Measurements from ENCODE around the gene ATP2B2. TPM values are rescaled to one million over a fixed set of nuclear protein-coding genes. Genes with fewer than 3 reads are reported as not detected.

Gene ATP2B2
- total RNA-seq, 1 donor from 2014 or later = not detected

- no peak for DNase-seq (ENCODE audit: low spot score)
- Mint-ChIP-seq H3K9me3 (no peaks in the 10 kb centered on the region), H3K4me3 (ENCODE audit: low read depth) (no peak overlapping the region), H3K27ac (no peak overlapping the region), H3K4me1 (ENCODE audit: low read depth) (no peaks in the 10 kb centered on the region), H3K27me3 (ENCODE audit: low read depth) (peaks cover 9% of the 10 kb centered on the region), H3K36me3 (ENCODE audit: low read depth) (no peaks in the 10 kb centered on the region)
- intact Hi-C loops (cut with micrococcal nuclease) = no loop called here
Measured at GRCh38 chr3:10453431-10454163, 51.8 kb downstream of the ATP2B2 start.

GRCh38 chr3:10450494-10451440 lies 54.6 kb downstream of the ATP2B2 start:
- intact Hi-C loops (cut with micrococcal nuclease) = no loop called here
- Mint-ChIP-seq H3K27ac (no peak overlapping the region), H3K36me3 (ENCODE audit: low read depth) (no peaks in the 10 kb centered on the region), H3K27me3 (ENCODE audit: low read depth) (peaks cover 17% of the 10 kb centered on the region), H3K4me1 (ENCODE audit: low read depth) (no peaks in the 10 kb centered on the region), H3K4me3 (ENCODE audit: low read depth) (no peak overlapping the region), H3K9me3 (no peaks in the 10 kb centered on the region)
- DNase-seq (ENCODE audit: low spot score) = no peak

GRCh38 chr3:10449436-10449835 lies 56.0 kb downstream of the ATP2B2 start:
- no peaks in the 10 kb centered on the region for H3K9me3 Mint-ChIP-seq
- H3K27ac Mint-ChIP-seq = no peak overlapping the region
- peaks cover 18% of the 10 kb centered on the region for H3K27me3 Mint-ChIP-seq (ENCODE audit: low read depth)
- no peak for DNase-seq (ENCODE audit: low spot score)
- intact Hi-C loops (cut with micrococcal nuclease) = no loop called here
- no peak overlapping the region for H3K4me3 Mint-ChIP-seq (ENCODE audit: low read depth)
- H3K4me1 Mint-ChIP-seq (ENCODE audit: low read depth) = no peaks in the 10 kb centered on the region
- no peaks in the 10 kb centered on the region for H3K36me3 Mint-ChIP-seq (ENCODE audit: low read depth)

GRCh38 chr3:10448544-10448943 lies 56.8 kb downstream of the ATP2B2 start:
- Mint-ChIP-seq H3K4me3 (ENCODE audit: low read depth) (no peak overlapping the region), H3K36me3 (ENCODE audit: low read depth) (no peaks in the 10 kb centered on the region), H3K27me3 (ENCODE audit: low read depth) (peaks cover 20% of the 10 kb centered on the region), H3K27ac (no peak overlapping the region), H3K4me1 (ENCODE audit: low read depth) (no peaks in the 10 kb centered on the region), H3K9me3 (no peaks in the 10 kb centered on the region)
- intact Hi-C loops (cut with micrococcal nuclease) = no loop called here
- no peak for DNase-seq (ENCODE audit: low spot score)

GRCh38 chr3:10447527-10448260 lies 57.7 kb downstream of the ATP2B2 start:
- H3K4me3 Mint-ChIP-seq (ENCODE audit: low read depth) = no peak overlapping the region
- intact Hi-C loops (cut with micrococcal nuclease) = no loop called here
- no peak for DNase-seq (ENCODE audit: low spot score)
- no peaks in the 10 kb centered on the region for H3K4me1 Mint-ChIP-seq (ENCODE audit: low read depth)
- no peaks in the 10 kb centered on the region for H3K9me3 Mint-ChIP-seq
- no peak overlapping the region for H3K27ac Mint-ChIP-seq
- H3K27me3 Mint-ChIP-seq (ENCODE audit: low read depth) = peaks cover 20% of the 10 kb centered on the region
- no peaks in the 10 kb centered on the region for H3K36me3 Mint-ChIP-seq (ENCODE audit: low read depth)

GRCh38 chr3:10447110-10447509 lies 58.3 kb downstream of the ATP2B2 start:
- Mint-ChIP-seq H3K4me3 (ENCODE audit: low read depth) (no peak overlapping the region), H3K36me3 (ENCODE audit: low read depth) (no peaks in the 10 kb centered on the region), H3K27ac (no peak overlapping the region), H3K9me3 (no peaks in the 10 kb centered on the region), H3K27me3 (ENCODE audit: low read depth) (peaks cover 17% of the 10 kb centered on the region), H3K4me1 (ENCODE audit: low read depth) (no peaks in the 10 kb centered on the region)
- intact Hi-C loops (cut with micrococcal nuclease) = no loop called here
- no peak for DNase-seq (ENCODE audit: low spot score)

- Mint-ChIP-seq H3K4me1 (ENCODE audit: low read depth) (no peaks in the 10 kb centered on the region), H3K4me3 (ENCODE audit: low read depth) (no peak overlapping the region), H3K27me3 (ENCODE audit: low read depth) (peaks cover 14% of the 10 kb centered on the region), H3K9me3 (no peaks in the 10 kb centered on the region), H3K27ac (no peak overlapping the region), H3K36me3 (ENCODE audit: low read depth) (no peaks in the 10 kb centered on the region)
- intact Hi-C loops (cut with micrococcal nuclease) = no loop called here
- DNase-seq (ENCODE audit: low spot score) = no peak
Measured at GRCh38 chr3:10445561-10446175, 59.7 kb downstream of the ATP2B2 start.

- Mint-ChIP-seq H3K27ac (no peak overlapping the region), H3K4me3 (ENCODE audit: low read depth) (no peak overlapping the region), H3K36me3 (ENCODE audit: low read depth) (no peaks in the 10 kb centered on the region), H3K9me3 (no peaks in the 10 kb centered on the region), H3K27me3 (ENCODE audit: low read depth) (peaks cover 14% of the 10 kb centered on the region), H3K4me1 (ENCODE audit: low read depth) (no peaks in the 10 kb centered on the region)
- no peak for DNase-seq (ENCODE audit: low spot score)
- intact Hi-C loops (cut with micrococcal nuclease) = no loop called here
Measured at GRCh38 chr3:10444511-10444910, 60.9 kb downstream of the ATP2B2 start.

GRCh38 chr3:10444110-10444429 lies 61.3 kb downstream of the ATP2B2 start:
- peaks cover 14% of the 10 kb centered on the region for H3K27me3 Mint-ChIP-seq (ENCODE audit: low read depth)
- DNase-seq (ENCODE audit: low spot score) = no peak
- H3K9me3 Mint-ChIP-seq = no peaks in the 10 kb centered on the region
- no peak overlapping the region for H3K27ac Mint-ChIP-seq
- intact Hi-C loops (cut with micrococcal nuclease) = no loop called here
- no peaks in the 10 kb centered on the region for H3K4me1 Mint-ChIP-seq (ENCODE audit: low read depth)
- no peak overlapping the region for H3K4me3 Mint-ChIP-seq (ENCODE audit: low read depth)
- no peaks in the 10 kb centered on the region for H3K36me3 Mint-ChIP-seq (ENCODE audit: low read depth)

- H3K36me3 Mint-ChIP-seq (ENCODE audit: low read depth) = no peaks in the 10 kb centered on the region
- H3K27ac Mint-ChIP-seq = no peak overlapping the region
- H3K4me3 Mint-ChIP-seq (ENCODE audit: low read depth) = no peak overlapping the region
- no peak for DNase-seq (ENCODE audit: low spot score)
- intact Hi-C loops (cut with micrococcal nuclease) = no loop called here
- no peaks in the 10 kb centered on the region for H3K4me1 Mint-ChIP-seq (ENCODE audit: low read depth)
- H3K27me3 Mint-ChIP-seq (ENCODE audit: low read depth) = peaks cover 14% of the 10 kb centered on the region
- no peaks in the 10 kb centered on the region for H3K9me3 Mint-ChIP-seq
Measured at GRCh38 chr3:10443272-10444109, 61.9 kb downstream of the ATP2B2 start.

GRCh38 chr3:10442151-10442795 lies 63.1 kb downstream of the ATP2B2 start:
- Mint-ChIP-seq H3K36me3 (ENCODE audit: low read depth) (no peaks in the 10 kb centered on the region), H3K4me3 (ENCODE audit: low read depth) (no peak overlapping the region)

More at GRCh38 chr3:10442151-10442795, 63.1 kb downstream of the ATP2B2 start:
- no peak for DNase-seq (ENCODE audit: low spot score)
- H3K9me3 Mint-ChIP-seq = no peaks in the 10 kb centered on the region
- H3K27ac Mint-ChIP-seq = no peak overlapping the region
- intact Hi-C loops (cut with micrococcal nuclease) = no loop called here
- peaks cover 10% of the 10 kb centered on the region for H3K4me1 Mint-ChIP-seq (ENCODE audit: low read depth)
- peaks cover 14% of the 10 kb centered on the region for H3K27me3 Mint-ChIP-seq (ENCODE audit: low read depth)

Data from activated T-helper 2 cell treated with anti-CD3 and anti-CD28 coated beads, Interferon-gamma antibody, Interleukin-2, Interleukin-4, amounts not matched to agents 10 μg/mL and 5 μg/mL and 100 μg/mL, durations not matched to agents 14 hours and 24 hours and 36 hours (primary cell).